SK-N-SH (cell line): ENCODE data around the gene SNX33. TPM values are rescaled to one million over a fixed set of nuclear protein-coding genes. Genes with fewer than 3 reads are reported as not detected.

Experiments
- CTCF ChIA-PET: fragments of 300-600, 350-600 bp; formaldehyde crosslinking; extraction: SDS; loops from one replicate; lab custom pipeline; 2021; lab: Yijun Ruan, JAX
- POLR2A ChIA-PET: fragments of 350-600 bp; sonication (Branson Sonifier 250); formaldehyde crosslinking; extraction: SDS; loops from one replicate; lab custom pipeline; 2020; ENCODE audit warnings: antibody characterized with exemption, inconsistent platforms; lab: Yijun Ruan, JAX
- DNase-seq: peaks from one replicate; pipeline ENCODE4 v3.0.0; 2012
- H2AFZ ChIP-seq: fragments of 200-600 bp; sonication (generic); 2 replicates; pipeline ENCODE4 v1.8.1; 2016; ENCODE audit warnings: antibody characterized with exemption, mild to moderate bottlenecking, low read depth
- H3F3A ChIP-seq: fragments of 200-600 bp; sonication (generic); replicated peaks from 2 replicates; pipeline ENCODE3; 2016; ENCODE audit warnings: antibody characterized with exemption, mild to moderate bottlenecking; ENCODE audit not compliant: insufficient read depth
- H3K27ac ChIP-seq, 2 experiments: fragments of 200-500 bp in 1 of 2; fragments of 200-600 bp in 1 of 2; sonication (Bioruptor generic) in 1 of 2; sonication (generic), shearing (Covaris generic) in 1 of 2; 2 replicates each; pipeline versions ENCODE4 v1.5.1 to v1.6.1; 2014 to 2016; ENCODE audit warnings: low read depth in 2 of 2, inconsistent platforms in 1 of 2, low read length in 1 of 2, mild to moderate bottlenecking in 1 of 2, mixed read lengths in 1 of 2
- H3K27me3 ChIP-seq: fragments of 200-600 bp; sonication (generic), shearing (Covaris generic); 2 replicates; pipeline ENCODE4 v1.6.1; 2016; ENCODE audit warnings: mixed run types; ENCODE audit not compliant: insufficient read depth
- H3K36me3 ChIP-seq, 2 experiments: fragments of 200-500 bp in 1 of 2; fragments of 200-600 bp in 1 of 2; sonication (Bioruptor generic) in 1 of 2; sonication (generic) in 1 of 2; replicated peaks in 1 of 2; 2 replicates each; pipeline versions ENCODE3 to v1.5.1; 2014 to 2016; ENCODE audit warnings: low read length in 1 of 2, mild to moderate bottlenecking in 1 of 2; ENCODE audit not compliant: insufficient read depth in 2 of 2, control insufficient read depth in 1 of 2
- H3K4me1 ChIP-seq, 2 experiments: fragments of 200-500 bp in 1 of 2; fragments of 200-600 bp in 1 of 2; sonication (Bioruptor generic) in 1 of 2; sonication (generic), shearing (Covaris generic) in 1 of 2; 2 replicates each; pipeline versions ENCODE4 v1.5.1 to v1.6.1; 2014 to 2016; ENCODE audit warnings: low read depth in 1 of 2, low read length in 1 of 2, mixed run types in 1 of 2; ENCODE audit not compliant: insufficient read depth in 2 of 2, control insufficient read depth in 1 of 2
- H3K4me2 ChIP-seq: fragments of 200-600 bp; sonication (generic), shearing (Covaris generic); 2 replicates; pipeline ENCODE4 v1.6.1; 2017; ENCODE audit warnings: mixed run types
- H3K4me3 ChIP-seq, 2 experiments: fragments of 200-500 bp in 1 of 2; fragments of 200-600 bp in 1 of 2; sonication (Bioruptor generic) in 1 of 2; sonication (generic), shearing (Covaris generic) in 1 of 2; 2 replicates each; pipeline versions ENCODE4 v1.5.1 to v1.8.1; 2014 to 2016; ENCODE audit warnings: low read depth in 2 of 2, inconsistent platforms in 1 of 2, low read length in 1 of 2, mild to moderate bottlenecking in 1 of 2, mixed read lengths in 1 of 2, moderate library complexity in 1 of 2
- H3K79me2 ChIP-seq: fragments of 200-600 bp; sonication (generic); 2 replicates; pipeline ENCODE4 v1.8.1; 2017; ENCODE audit warnings: mild to moderate bottlenecking; ENCODE audit not compliant: insufficient read depth
- H3K9ac ChIP-seq: fragments of 200-600 bp; sonication (generic); 2 replicates; pipeline ENCODE4 v1.6.1; 2017; ENCODE audit warnings: mixed run types
- H3K9me2 ChIP-seq: fragments of 200-600 bp; sonication (generic); 2 replicates; pipeline ENCODE4 v1.6.1; 2017; ENCODE audit warnings: mixed run types
- H3K9me3 ChIP-seq: fragments of 200-600 bp; sonication (generic); 2 replicates; pipeline ENCODE4 v1.6.1; 2017; ENCODE audit warnings: mixed run types, mild to moderate bottlenecking, moderate library complexity
- H4K20me1 ChIP-seq: fragments of 200-600 bp; sonication (generic); 2 replicates; pipeline ENCODE4 v1.6.1; 2017; ENCODE audit warnings: mild to moderate bottlenecking, mixed run types; ENCODE audit not compliant: insufficient read depth
- CTCF ChIP-seq: fragments of 200-600 bp; sonication (generic); IDR thresholded peaks from 2 replicates; pipeline ENCODE4 v1.6.1; 2017; ENCODE audit warnings: antibody characterized with exemption, mild to moderate bottlenecking, moderate library complexity
- EP300 ChIP-seq, 2 experiments: IDR thresholded peaks; 2 replicates each; pipeline versions ENCODE4 v1.4.0 to v1.6.1; 2012; ENCODE audit warnings: borderline replicate concordance in 1 of 2, low read depth in 1 of 2, low read length in 1 of 2
- MAX ChIP-seq: IDR thresholded peaks from 2 replicates; pipeline ENCODE4 v1.4.0; 2012; ENCODE audit warnings: low read depth
- MEF2A ChIP-seq: IDR thresholded peaks from 2 replicates; pipeline ENCODE4 v1.4.0; 2012; ENCODE audit warnings: low read depth, borderline replicate concordance
- NFIC ChIP-seq: IDR thresholded peaks from 2 replicates; pipeline ENCODE4 v1.4.0; 2012; ENCODE audit warnings: borderline replicate concordance
- PBX3 ChIP-seq: IDR thresholded peaks from 2 replicates; pipeline ENCODE4; 2012
- POLR2AphosphoS5 ChIP-seq: IDR thresholded peaks from 2 replicates; pipeline ENCODE4 v1.6.1; 2012; ENCODE audit warnings: low read depth, low read length
- RCOR1 ChIP-seq: fragments of 150-350 bp; IDR thresholded peaks from 2 replicates; pipeline ENCODE4 v1.6.1; 2017; ENCODE audit warnings: antibody characterized with exemption, low read length
- REST ChIP-seq: IDR thresholded peaks from 2 replicates; pipeline ENCODE4 v1.6.1; 2012; ENCODE audit warnings: mild to moderate bottlenecking, low read depth, low read length, moderate library complexity
- RFX5 ChIP-seq: IDR thresholded peaks from 2 replicates; pipeline ENCODE4 v1.6.1; 2012; ENCODE audit warnings: mild to moderate bottlenecking, improper control_type of control experiment, low read length
- TCF12 ChIP-seq: IDR thresholded peaks from 2 replicates; pipeline ENCODE4 v1.4.0; 2012
- WGBS: methylation state at CpG from one replicate; pipeline ENCODE4 v1.1.6; 2017; ENCODE audit warnings: low lambda C conversion rate; 5-methylcytosine and 5-hydroxymethylcytosine counted together
- polyA plus RNA-seq, 3 experiments: library from polyadenylated mRNA; depleted of rRNA; stranded (reverse); fragments of >200 nt; gene quantifications; 2 replicates each; pipeline ENCODE4 v1.2.3, GENCODE V29; 2012

Gene SNX33
- polyA plus RNA-seq, 1 of the 3 experiments (the other 2 are of a cell fraction), result 7.7 TPM

GRCh38 chr15:75666823-75667501, 19.2 kb downstream of the SNX33 start (continued):
- TF ChIP-seq CTCF, result no peak
- TF ChIP-seq REST, result peak; percentile 48; the same call in 1 of the 2 replicates
- TF ChIP-seq RFX5, result no peak
- peak; percentile 54; the same call in 1 of the 2 replicates for TF ChIP-seq POLR2AphosphoS5
- TF ChIP-seq RCOR1, result no peak

- DNase-seq, result no peak
Observed at GRCh38 chr15:75669191-75669878, 21.6 kb downstream of the SNX33 start.

More at GRCh38 chr15:75669191-75669878, 21.6 kb downstream of the SNX33 start:
- no peaks in the 10 kb centered on the region for H3K27me3 ChIP-seq
- ChIA-PET CTCF (interaction anchor here (0.8 to 1.4 kb wide), 4 partner anchors 16 to 144 kb away, joined by 3 read pairs; no protein-coding TSS in a partner anchor), POLR2A (no interaction called here)
- peak overlapping the region; percentile 31; the same call in 1 of the 2 replicates for H3K9ac ChIP-seq
- H3K4me3 ChIP-seq, result no peak overlapping the region
- H4K20me1 ChIP-seq, result no peaks in the 10 kb centered on the region
- H3K79me2 ChIP-seq, result peaks cover 27% of the 10 kb centered on the region
- H2AFZ ChIP-seq, result no peak overlapping the region
- TF ChIP-seq TCF12 (peak; percentile 79), PBX3 (peak; percentile 29; the same call in 1 of the 2 replicates), EP300 (IDR thresholded peaks at IDR 0.05; ENCODE audit: borderline replicate concordance in 1 of 2, low read depth in 1 of 2, low read length in 1 of 2) (peak in 1 of 2 experiments; percentile 17; a peak in 1 of 4 replicates), MAX (0 out of 2 replicates have a peak, but pooled peaks have one; percentile 18), MEF2A (no peak), NFIC (peak; percentile 63)
- H3K4me1 ChIP-seq, result peaks cover 25 to 48% of the 10 kb centered on the region in 2 experiments; a peak in 3 of 4 replicates
- peak overlapping the region; percentile 50; the same call in 1 of the 2 replicates for H3K4me2 ChIP-seq
- peaks cover 18% of the 10 kb centered on the region for H3F3A ChIP-seq
- no peaks in the 10 kb centered on the region for H3K36me3 ChIP-seq
- WGBS, result 42% methylated on average over 10 of the region's 14 CpGs
- no peaks in the 10 kb centered on the region for H3K9me2 ChIP-seq
- peak overlapping the region in 1 of 2 experiments; percentile 28; a peak in 2 of 4 replicates for H3K27ac ChIP-seq
- no peaks in the 10 kb centered on the region for H3K9me3 ChIP-seq
